H9 (cell line): ENCODE data around the gene PRIM2. TPM values are rescaled to one million over a fixed set of nuclear protein-coding genes. Genes with fewer than 3 reads are reported as not detected.
"Not testable (repeated sequence)": the region's sequence is repeated elsewhere in the genome, so short reads cannot be mapped to it uniquely, and the experiment has no call there.

Source experiments
- DNase-seq: peaks from one replicate; pipeline ENCODE4 v3.0.0-alpha.2; 2017
- H2AFZ ChIP-seq: one replicate; pipeline ENCODE4 v1.6.1; 2013; ENCODE audit warnings: mild to moderate bottlenecking, low read length, control low read depth, moderate library complexity
- H2AK5ac ChIP-seq: 2 replicates; pipeline ENCODE4 v1.6.1; 2013; ENCODE audit warnings: low read length, control low read depth, mixed read lengths; ENCODE audit not compliant: insufficient read length
- H2BK120ac ChIP-seq: one replicate; pipeline ENCODE4 v1.6.1; 2013; ENCODE audit warnings: low read depth, mild to moderate bottlenecking, low read length, control low read depth, inconsistent platforms; ENCODE audit not compliant: poor library complexity, severe bottlenecking
- H2BK12ac ChIP-seq: 2 replicates; pipeline ENCODE4 v1.6.1; 2013; ENCODE audit warnings: low read length, control low read depth, mixed read lengths, low read depth; ENCODE audit not compliant: insufficient read length
- H2BK15ac ChIP-seq: 2 replicates; pipeline ENCODE4 v1.6.1; 2013; ENCODE audit warnings: low read depth, low read length, control low read depth
- H2BK20ac ChIP-seq: one replicate; pipeline ENCODE4 v1.6.1; 2013; ENCODE audit warnings: low read depth, mild to moderate bottlenecking, low read length, control low read depth, inconsistent platforms; ENCODE audit not compliant: poor library complexity, severe bottlenecking
- H2BK5ac ChIP-seq: 2 replicates; pipeline ENCODE4 v1.6.1; 2013; ENCODE audit warnings: low read length, control low read depth, mixed read lengths; ENCODE audit not compliant: insufficient read length
- H3K14ac ChIP-seq: 2 replicates; pipeline ENCODE4 v1.6.1; 2013; ENCODE audit warnings: low read length, control low read depth; ENCODE audit not compliant: insufficient read depth
- H3K18ac ChIP-seq: 2 replicates; pipeline ENCODE4 v1.6.1; 2013; ENCODE audit warnings: low read depth, mild to moderate bottlenecking, mixed read lengths, low read length, control low read depth; ENCODE audit not compliant: insufficient read length
- H3K23ac ChIP-seq: 2 replicates; pipeline ENCODE4 v1.6.1; 2013; ENCODE audit warnings: low read length, control low read depth, mixed read lengths, low read depth; ENCODE audit not compliant: insufficient read length
- H3K23me2 ChIP-seq: 2 replicates; pipeline ENCODE4 v1.6.1; 2013; ENCODE audit warnings: low read depth, mild to moderate bottlenecking, mixed read lengths, low read length, control low read depth; ENCODE audit not compliant: insufficient read length, poor library complexity, severe bottlenecking
- H3K27ac ChIP-seq: 2 replicates; pipeline ENCODE4 v1.5.1; 2013; ENCODE audit warnings: low read length, control low read depth, mixed read lengths, low read depth; ENCODE audit not compliant: insufficient read length
- H3K27me3 ChIP-seq: 2 replicates; pipeline ENCODE4 v1.6.1; 2013; ENCODE audit warnings: low read length, control low read depth, inconsistent platforms; ENCODE audit not compliant: insufficient read depth
- H3K4ac ChIP-seq: 2 replicates; pipeline ENCODE4 v1.6.1; 2013; ENCODE audit warnings: low read depth, mild to moderate bottlenecking, control low read depth, inconsistent platforms, low read length, moderate library complexity
- H3K4me1 ChIP-seq: 2 replicates; pipeline ENCODE4 v1.6.1; 2013; ENCODE audit warnings: low read length, control low read depth, inconsistent platforms; ENCODE audit not compliant: insufficient read depth
- H3K4me2 ChIP-seq: 2 replicates; pipeline ENCODE4 v1.6.1; 2013; ENCODE audit warnings: low read length, control low read depth, mixed read lengths; ENCODE audit not compliant: insufficient read length, insufficient read depth
- H3K56ac ChIP-seq: 2 replicates; pipeline ENCODE4 v1.6.1; 2013; ENCODE audit warnings: low read depth, mild to moderate bottlenecking, mixed read lengths, low read length, control low read depth; ENCODE audit not compliant: insufficient read length
- H3K79me1 ChIP-seq: 2 replicates; pipeline ENCODE4 v1.6.1; 2013; ENCODE audit warnings: low read depth, mild to moderate bottlenecking, moderate library complexity, low read length, control low read depth, inconsistent platforms; ENCODE audit not compliant: insufficient read depth, poor library complexity, severe bottlenecking
- H3K79me2 ChIP-seq: 2 replicates; pipeline ENCODE4 v1.6.1; 2013; ENCODE audit warnings: low read length, control low read depth, inconsistent platforms; ENCODE audit not compliant: insufficient read depth
- H3K9ac ChIP-seq: 2 replicates; pipeline ENCODE4 v1.6.1; 2013; ENCODE audit warnings: low read length, control low read depth, mixed read lengths; ENCODE audit not compliant: insufficient read length; ENCODE audit errors: extremely low read depth
- H3K9me3 ChIP-seq: one replicate; pipeline ENCODE4 v1.6.1; 2013; ENCODE audit warnings: low read depth, low read length, inconsistent platforms; ENCODE audit not compliant: control insufficient read depth
- H3T11ph ChIP-seq: one replicate; pipeline ENCODE4 v1.6.1; 2013; ENCODE audit warnings: mild to moderate bottlenecking, low read length, control low read depth, inconsistent platforms
- H4K20me1 ChIP-seq: one replicate; pipeline ENCODE4 v1.6.1; 2013; ENCODE audit not compliant: control insufficient read depth, insufficient read length, insufficient read depth
- H4K5ac ChIP-seq: 2 replicates; pipeline ENCODE4 v1.6.1; 2013; ENCODE audit warnings: low read depth, mild to moderate bottlenecking, mixed read lengths, low read length, control low read depth; ENCODE audit not compliant: insufficient read length
- H4K8ac ChIP-seq: replicated peaks from 2 replicates; pipeline ENCODE4 v1.6.1; 2013; ENCODE audit warnings: low read length, control low read depth, mixed read lengths, low read depth; ENCODE audit not compliant: insufficient read length
- H4K91ac ChIP-seq: 2 replicates; pipeline ENCODE4 v1.6.1; 2013; ENCODE audit warnings: low read depth, mild to moderate bottlenecking, moderate library complexity, mixed read lengths, low read length, control low read depth; ENCODE audit not compliant: insufficient read length
- H3K27ac Mint-ChIP-seq, 3 experiments: 2 replicates in 2 of 3; 3 replicates in 1 of 3; pipeline ENCODE4 v1.8.0; 2020 to 2021; ENCODE audit warnings: mixed read lengths in 3 of 3, mild to moderate bottlenecking in 1 of 3, moderate library complexity in 1 of 3
- H3K27me3 Mint-ChIP-seq: 2 replicates; pipeline ENCODE4 v1.8.0; 2021; ENCODE audit warnings: low read depth, mild to moderate bottlenecking, moderate library complexity, mixed read lengths
- H3K36me3 Mint-ChIP-seq, 3 experiments: 2 replicates in 2 of 3; 3 replicates in 1 of 3; pipeline ENCODE4 v1.8.0; 2020 to 2021; ENCODE audit warnings: low read depth in 3 of 3, mixed read lengths in 3 of 3; ENCODE audit not compliant: insufficient read depth in 1 of 3
- H3K4me1 Mint-ChIP-seq, 2 experiments: 2 replicates each; pipeline ENCODE4 v1.8.0; 2020; ENCODE audit warnings: mixed read lengths in 2 of 2
- H3K4me3 Mint-ChIP-seq, 2 experiments: 2 replicates in 1 of 2; 3 replicates in 1 of 2; pipeline ENCODE4 v1.8.0; 2020 to 2021; ENCODE audit warnings: mild to moderate bottlenecking in 2 of 2, mixed read lengths in 2 of 2, moderate library complexity in 1 of 2
- H3K9me3 Mint-ChIP-seq, 2 experiments: 2 replicates in 1 of 2; 3 replicates in 1 of 2; pipeline ENCODE4 v1.8.0; 2020; ENCODE audit warnings: mild to moderate bottlenecking in 2 of 2, mixed read lengths in 2 of 2, moderate library complexity in 1 of 2
- WGBS: extraction: QIAGEN DNeasy Blood & Tissue Kit; methylation state at CpG from one replicate; pipeline ENCODE4 v1.1.7; 2013; ENCODE audit warnings: missing lambda C conversion rate, low lambda C conversion rate, mixed read lengths; ENCODE audit not compliant: insufficient read length; ENCODE audit errors: extremely low coverage; 5-methylcytosine and 5-hydroxymethylcytosine counted together
- total RNA-seq: library from RNA; stranded (reverse); gene quantifications from 2 replicates; pipeline ENCODE4 v1.2.1, GENCODE V29; 2021

PRIM2 gene
- total RNA-seq, 1 experiment from 2014 or later = 43.0 TPM

GRCh38 chr6:57515171-57515570 is 197.7 kb downstream of the PRIM2 start:
- no CpG with 5 or more reads among the region's 1 CpG for WGBS
- not testable (repeated sequence) for H3K18ac ChIP-seq, H3K27me3 ChIP-seq, H3K23me2 ChIP-seq, H2BK15ac ChIP-seq, H4K5ac ChIP-seq, H3K9me3 ChIP-seq, H4K8ac ChIP-seq, H3K36me3 Mint-ChIP-seq, H3K4ac ChIP-seq, H3K27ac ChIP-seq, H3K9me3 Mint-ChIP-seq, H2AFZ ChIP-seq, DNase-seq, H4K91ac ChIP-seq, H3K79me2 ChIP-seq, H3K9ac ChIP-seq, H2BK12ac ChIP-seq, H2BK120ac ChIP-seq, H3K56ac ChIP-seq, H3K79me1 ChIP-seq, H3K4me2 ChIP-seq, H3K27me3 Mint-ChIP-seq, H3T11ph ChIP-seq, H3K4me1 ChIP-seq, H3K14ac ChIP-seq, H2AK5ac ChIP-seq, H3K23ac ChIP-seq, H4K20me1 ChIP-seq, H2BK5ac ChIP-seq, H3K4me3 Mint-ChIP-seq, H2BK20ac ChIP-seq
- Mint-ChIP-seq H3K27ac (peak overlapping the region in 1 of 3 experiments; percentile 42; a peak in 1 of 7 replicates), H3K4me1 (peaks cover 36 to 44% of the 10 kb centered on the region in 2 experiments)

GRCh38 chr6:57515845-57516244 is 198.4 kb downstream of the PRIM2 start:
- H3K4me1 Mint-ChIP-seq = peaks cover 37 to 48% of the 10 kb centered on the region in 2 experiments
- not testable (repeated sequence) for H2AK5ac ChIP-seq, H3T11ph ChIP-seq, H2BK12ac ChIP-seq, H3K9ac ChIP-seq, H3K18ac ChIP-seq, H3K4ac ChIP-seq, H3K27ac ChIP-seq, H3K9me3 ChIP-seq, H3K79me1 ChIP-seq, H3K4me1 ChIP-seq, H2BK15ac ChIP-seq, H3K27me3 Mint-ChIP-seq, DNase-seq, H3K27me3 ChIP-seq, H4K20me1 ChIP-seq, H3K4me3 Mint-ChIP-seq, H3K9me3 Mint-ChIP-seq, H2BK5ac ChIP-seq, H4K8ac ChIP-seq, H3K56ac ChIP-seq, H4K5ac ChIP-seq, H3K36me3 Mint-ChIP-seq, H3K79me2 ChIP-seq, H3K4me2 ChIP-seq, H3K14ac ChIP-seq, H2BK20ac ChIP-seq, H3K23me2 ChIP-seq, H4K91ac ChIP-seq, H2BK120ac ChIP-seq, H2AFZ ChIP-seq, H3K23ac ChIP-seq
- WGBS = no CpG with 5 or more reads among the region's 3 CpGs
- H3K27ac Mint-ChIP-seq = peak overlapping the region; percentile 45 to 86 (median 84); a peak in 3 of 7 replicates
